ENCODE measurements around the gene KDM4D.
A peak's percentile ranks its signal among the peaks of the same experiment; 100 is the strongest.
"Not testable (repeated sequence)": the region's sequence is repeated elsewhere in the genome, so short reads cannot be mapped to it uniquely, and the experiment has no call there.

The KDM4D gene

GRCh38 chr11:94973099-94973968 is at the start of gene KDM4D, which contains the start of gene CWC15:
Gene KDM4D (plus strand): TSS chr11:94973709. CDS start chr11:94997373, 23,664 bp downstream.
Gene CWC15 (minus strand): TSS chr11:94973556. CDS start chr11:94972185, 1,371 bp downstream.
- peak; percentile 90 to 96 for DNase-seq

GRCh38 chr11:94924171-94924572 is 49.3 kb upstream of the KDM4D start:
- no peak for DNase-seq

GRCh38 chr11:94924612-94925011 is 48.9 kb upstream of the KDM4D start:
- no peak for DNase-seq

- DNase-seq, result no peak
These were observed 47.9 kb upstream of the KDM4D start for GRCh38 chr11:94925422-94926270.

- DNase-seq, result no peak
These were observed 47.3 kb upstream of the KDM4D start for GRCh38 chr11:94926271-94926625.

DNA sequence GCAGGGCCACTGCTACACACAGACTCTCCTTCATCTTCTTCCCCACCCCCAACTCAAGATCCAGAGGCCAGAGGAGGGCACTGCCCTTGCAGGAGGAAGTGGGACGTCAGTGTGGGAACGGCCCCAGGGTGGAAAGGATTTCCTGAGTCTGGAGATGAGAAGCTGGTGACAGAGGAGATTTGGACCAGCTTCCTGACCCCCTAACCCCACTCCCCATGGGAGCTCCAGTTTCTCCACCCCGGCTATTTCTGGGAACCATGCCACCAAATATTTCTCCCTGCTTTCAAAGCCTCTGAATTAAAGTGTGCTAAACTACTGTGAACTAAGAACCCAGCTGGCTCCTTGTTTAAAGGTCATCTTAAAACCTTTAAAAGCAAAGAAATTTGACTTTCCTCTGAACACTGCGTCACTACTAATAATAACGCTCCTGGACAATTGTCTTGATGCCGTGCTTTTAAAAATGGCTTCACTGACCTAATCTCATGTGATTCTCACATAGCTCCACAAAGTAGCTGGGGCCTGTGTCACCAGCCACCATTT is 46.7 kb upstream of the KDM4D start:
- DNase-seq, result no peak

DNA sequence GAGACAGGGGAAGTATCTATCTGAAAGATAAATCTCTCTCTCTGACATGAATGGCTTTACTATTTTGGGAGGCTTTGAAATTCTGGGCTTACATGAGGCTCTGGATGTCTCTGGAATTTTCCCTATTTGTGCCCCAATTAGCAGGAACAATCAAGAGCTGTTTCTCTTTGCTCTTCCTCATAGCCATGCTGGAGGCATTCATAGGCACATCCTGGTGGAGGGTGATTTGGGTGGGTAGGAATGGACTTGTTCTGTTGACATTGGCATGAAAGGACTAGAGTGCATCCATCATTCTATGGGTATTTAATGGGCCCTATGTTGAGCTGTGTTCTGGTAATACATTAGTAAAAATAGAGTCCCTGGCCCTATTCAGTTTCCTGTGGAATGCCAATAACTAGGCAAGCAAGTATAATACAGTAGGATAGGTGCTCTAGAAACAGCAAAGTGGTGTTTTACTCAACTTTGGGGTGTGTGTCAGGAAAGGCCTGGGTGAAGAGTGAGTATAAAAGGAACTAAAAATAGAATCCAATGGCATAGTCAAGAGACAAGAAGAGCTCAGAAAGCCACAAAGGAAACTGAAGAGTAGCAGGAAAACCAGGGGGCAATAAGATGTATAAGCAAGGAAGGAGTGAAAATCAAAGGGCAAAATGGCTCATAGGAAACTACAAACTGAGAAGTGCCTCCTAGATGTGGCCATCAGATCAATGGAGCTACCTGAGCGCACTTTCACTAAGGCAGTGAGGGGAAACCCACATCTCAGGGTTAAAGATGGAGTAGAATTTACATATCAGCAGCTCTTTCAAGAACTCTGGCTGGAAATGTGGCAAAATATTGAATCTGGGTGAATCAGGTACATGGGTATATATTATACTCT is 45.2 kb upstream of the KDM4D start:
- DNase-seq, result no peak

- DNase-seq, result not testable (repeated sequence)
These were observed 41.4 kb upstream of the KDM4D start for GRCh38 chr11:94932072-94932471.

GRCh38 chr11:94932503-94932902 is 41.0 kb upstream of the KDM4D start:
- DNase-seq, result no peak

- no peak for DNase-seq
These were observed 40.0 kb upstream of the KDM4D start for GRCh38 chr11:94933223-94934130.

- DNase-seq, result no peak
These were observed 39.1 kb upstream of the KDM4D start for GRCh38 chr11:94934362-94934761.

DNA sequence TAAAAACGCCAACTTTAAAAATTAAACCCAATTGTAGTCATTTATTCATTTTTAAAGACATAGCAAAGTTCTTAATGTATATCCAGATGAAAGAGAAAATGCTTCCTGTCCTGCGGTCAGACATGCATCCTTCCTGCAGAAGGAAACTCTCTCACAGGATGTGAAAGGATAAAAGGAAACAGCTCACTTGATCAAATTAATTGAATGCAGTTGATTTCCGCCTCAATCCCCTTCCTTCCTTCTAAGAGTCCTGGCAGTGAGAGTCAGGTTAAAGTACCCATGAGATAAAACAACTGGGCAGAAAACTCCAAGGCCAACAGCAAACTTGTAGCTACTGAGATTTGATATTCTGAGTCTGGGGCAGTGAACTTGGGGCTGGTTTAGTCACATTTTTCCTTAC is 38.7 kb upstream of the KDM4D start:
- DNase-seq, result no peak

DNA sequence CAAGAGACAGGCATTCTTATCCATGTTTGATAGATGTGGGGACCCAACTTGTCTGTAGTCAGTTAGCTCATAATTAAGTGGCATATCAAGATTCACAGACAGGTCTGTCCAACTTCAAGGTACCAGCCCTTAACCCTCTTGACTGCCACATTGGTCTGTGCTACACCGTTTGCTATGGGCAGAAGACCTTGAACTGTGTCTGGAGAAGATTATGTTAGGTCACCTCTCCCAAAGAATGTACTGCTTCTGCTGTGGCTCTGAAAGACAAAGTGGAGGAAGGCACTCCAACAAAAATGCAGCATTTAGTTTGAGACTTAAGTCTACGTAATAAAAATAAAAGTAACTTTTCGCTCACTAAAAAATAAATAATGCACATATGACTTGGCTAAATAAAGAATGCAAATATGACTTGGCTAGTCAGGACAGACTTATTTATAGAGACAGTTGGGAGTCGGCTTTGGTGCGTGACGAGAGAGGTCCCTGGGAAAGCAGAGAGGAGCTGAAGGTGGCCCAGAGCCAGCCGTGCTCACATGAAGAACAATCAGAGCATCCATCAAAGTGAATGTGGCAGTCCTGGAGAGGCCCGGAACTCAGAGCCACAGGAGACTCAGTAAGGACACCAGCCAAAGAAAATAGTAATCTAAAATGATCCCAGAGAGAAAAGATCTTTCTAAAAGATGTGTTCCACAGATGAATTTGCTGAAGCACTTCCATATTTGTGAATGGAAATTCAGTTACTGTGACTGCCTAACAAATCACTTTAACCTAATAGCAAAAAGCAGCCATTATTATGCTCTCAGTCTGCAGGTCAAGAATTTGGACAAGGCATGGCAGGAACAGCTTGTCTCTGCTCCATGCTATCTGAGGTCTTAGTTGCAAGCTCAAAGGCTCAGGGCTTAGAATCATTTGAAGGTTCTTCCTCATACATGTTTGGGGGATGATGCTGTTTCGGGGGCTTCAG is 35.1 kb upstream of the KDM4D start:
- peak; percentile 25 to 57 for DNase-seq

DNA sequence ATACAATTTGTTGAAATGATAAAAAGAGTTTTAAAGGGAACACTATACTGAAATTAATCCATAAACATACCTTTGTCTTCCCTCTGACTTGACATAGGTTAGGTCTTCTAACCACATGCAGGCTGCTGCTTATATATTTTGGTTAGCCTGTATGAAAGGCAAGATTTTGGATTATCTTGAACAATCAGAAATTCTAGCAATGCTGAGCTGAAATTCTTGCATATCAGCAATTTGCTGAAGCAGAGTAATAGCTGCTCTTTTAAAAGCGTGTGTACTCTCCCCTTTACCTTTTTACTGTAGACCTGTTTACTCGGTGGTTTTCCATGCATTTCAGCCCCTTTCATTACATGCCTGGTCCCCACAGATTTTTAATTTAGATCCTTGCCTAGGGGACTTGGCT is 34.2 kb upstream of the KDM4D start:
- no peak for DNase-seq

GRCh38 chr11:94941131-94941530 is 32.4 kb upstream of the KDM4D start:
- DNase-seq, result peak; percentile 41 to 44

DNA sequence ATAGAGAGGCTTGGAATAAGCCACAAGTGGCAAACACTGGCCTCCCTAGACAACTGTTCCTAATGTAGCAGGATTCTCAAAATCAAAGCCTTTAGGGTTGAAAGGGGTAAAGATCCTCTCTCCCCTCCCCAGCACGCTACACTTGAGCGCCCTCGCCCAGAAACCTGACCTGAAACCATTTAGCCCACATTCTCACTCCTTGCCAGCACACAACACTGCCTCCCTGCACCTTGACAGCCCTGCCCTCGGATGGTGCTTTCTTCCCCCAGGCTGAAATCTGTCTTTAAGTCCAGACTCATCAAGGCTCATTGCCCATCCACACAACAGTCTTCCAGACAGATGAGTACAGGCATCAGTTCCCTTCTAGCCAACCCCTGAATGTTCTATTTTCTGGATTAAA is 26.7 kb upstream of the KDM4D start:
- DNase-seq, result no peak

GRCh38 chr11:94948070-94948617 is 25.4 kb upstream of the KDM4D start:
- no peak for DNase-seq

GRCh38 chr11:94954753-94955152 is 18.8 kb upstream of the KDM4D start:
- DNase-seq, result no peak

DNA sequence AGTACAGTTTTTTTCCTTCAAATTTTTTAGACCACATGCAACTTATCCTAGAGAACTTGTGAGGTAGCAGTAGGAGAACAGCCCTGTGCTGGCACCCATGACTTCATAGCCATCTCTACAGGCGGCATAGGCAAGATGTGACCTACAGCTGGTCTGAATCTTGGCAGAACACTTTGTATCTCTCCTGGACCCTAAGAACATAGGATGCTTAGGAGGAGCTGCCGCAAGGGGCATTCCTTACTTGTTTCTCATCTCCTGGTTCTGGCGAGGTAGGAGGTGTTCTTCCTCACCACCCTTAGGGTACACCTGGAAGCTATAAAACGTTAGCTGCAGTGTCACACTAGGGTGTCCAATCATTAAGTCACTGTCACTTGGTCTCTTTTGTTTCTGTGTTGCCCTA is 16.5 kb upstream of the KDM4D start:
- no peak for DNase-seq

Data from NCI-H2081 (cell line).